SKM-1 treated with dmso at 0.1 percent for 144 hours (cell line): ENCODE results near the gene ADGRE2.
A peak's percentile ranks its signal among the peaks of the same experiment; 100 is the strongest.

Experiments
- DNase-seq: peaks from one replicate; lab custom pipeline; 2025; ENCODE audit not compliant: unreplicated experiment; lab: John Stamatoyannopoulos, UW

The ADGRE2 gene

DNA sequence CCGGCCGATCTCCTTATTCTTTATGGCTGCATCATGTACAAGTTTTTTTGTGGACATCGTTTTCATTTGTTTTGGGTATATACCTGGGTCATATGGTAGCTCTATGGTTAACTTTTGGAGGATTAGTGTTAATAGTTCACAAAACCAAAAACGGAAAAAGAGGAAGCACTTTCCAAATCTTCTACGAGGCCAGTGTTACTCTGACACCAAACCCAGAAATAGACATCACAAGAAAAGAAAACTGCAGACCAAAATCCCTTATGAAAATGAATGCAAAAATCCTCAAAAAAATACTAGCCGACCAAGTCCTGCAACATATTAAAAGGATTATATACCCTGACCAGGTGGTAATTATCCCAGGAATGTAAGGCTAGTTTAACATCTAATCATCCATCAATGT lies 29.8 kb downstream of the ADGRE2 start:
- peak; percentile 8 for DNase-seq

DNA sequence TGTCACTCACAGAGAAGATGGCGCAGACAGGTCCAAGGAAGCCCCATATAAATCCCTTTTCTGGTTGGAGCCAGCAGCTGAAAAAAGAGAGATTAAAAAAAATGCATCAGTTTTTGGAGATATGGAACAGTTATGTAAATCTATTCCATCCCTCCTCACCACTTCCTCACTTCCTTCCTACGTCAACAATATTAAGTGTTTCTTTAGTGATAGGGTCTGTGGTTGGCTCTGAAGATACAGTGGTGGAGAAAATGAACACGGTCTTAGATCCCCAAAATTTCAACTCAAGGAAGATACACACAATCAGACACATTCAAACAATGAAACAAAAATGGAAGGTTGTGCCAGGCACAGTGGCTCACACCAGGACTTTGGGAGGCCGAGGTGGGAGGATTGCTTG lies 31.5 kb downstream of the ADGRE2 start:
- no peak for DNase-seq

DNA sequence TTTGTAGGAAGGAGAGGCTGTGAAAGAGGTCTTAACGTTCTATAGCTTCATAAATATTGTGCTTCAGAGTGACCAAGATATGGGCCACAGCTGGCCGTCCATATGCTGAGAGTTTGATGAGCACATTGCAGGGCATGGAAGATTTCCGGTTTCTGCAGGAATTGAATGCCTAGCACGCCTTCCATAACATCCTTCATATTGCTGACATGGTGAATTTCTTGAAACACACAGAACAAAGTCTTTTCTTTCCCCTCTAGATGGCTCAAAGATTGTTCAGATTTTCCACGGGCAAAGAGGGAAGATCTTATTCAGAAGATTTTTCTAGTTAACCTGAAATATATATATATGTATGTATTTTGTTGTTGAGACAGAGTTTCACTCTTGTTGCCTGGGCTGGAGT lies 42.4 kb downstream of the ADGRE2 start:
- no peak for DNase-seq

DNA sequence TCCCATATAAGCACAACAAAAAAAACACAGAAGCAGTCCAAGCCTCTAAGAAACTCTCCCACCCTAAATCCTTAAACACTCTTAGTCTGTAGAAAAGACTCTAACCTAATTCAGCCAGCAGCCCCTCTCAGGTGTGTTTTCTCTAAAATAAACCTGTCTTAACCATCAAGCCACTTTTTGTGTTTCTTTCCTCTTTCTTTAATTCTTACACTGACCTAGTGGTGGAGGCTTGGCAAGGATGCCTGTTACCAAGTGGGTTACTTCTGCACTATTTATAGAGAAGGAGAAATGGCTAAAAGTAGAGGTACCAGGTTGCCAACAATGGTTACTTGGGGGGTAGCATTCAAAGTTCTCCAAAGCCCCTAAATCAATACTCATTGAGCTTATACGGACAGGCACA lies 44.8 kb downstream of the ADGRE2 start:
- no peak for DNase-seq

DNA sequence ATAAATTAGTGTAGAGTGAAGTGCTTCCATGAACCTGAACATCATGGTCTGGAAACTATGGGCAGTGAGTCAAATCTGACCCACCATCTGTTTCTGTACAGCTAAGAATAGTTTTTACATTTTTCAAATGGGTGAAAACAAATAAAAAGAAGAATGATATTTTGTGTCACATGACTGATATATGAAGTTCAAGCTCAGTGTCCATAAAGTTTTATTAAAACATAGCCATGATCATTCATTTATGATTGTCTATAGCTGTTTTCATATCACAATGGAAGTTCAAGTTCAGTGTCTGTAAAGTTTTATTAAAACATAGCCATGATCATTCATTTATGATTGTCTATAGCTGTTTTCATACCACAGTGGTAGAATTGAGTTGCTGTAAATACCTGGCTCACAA lies 45.9 kb downstream of the ADGRE2 start:
- DNase-seq = no peak

DNA sequence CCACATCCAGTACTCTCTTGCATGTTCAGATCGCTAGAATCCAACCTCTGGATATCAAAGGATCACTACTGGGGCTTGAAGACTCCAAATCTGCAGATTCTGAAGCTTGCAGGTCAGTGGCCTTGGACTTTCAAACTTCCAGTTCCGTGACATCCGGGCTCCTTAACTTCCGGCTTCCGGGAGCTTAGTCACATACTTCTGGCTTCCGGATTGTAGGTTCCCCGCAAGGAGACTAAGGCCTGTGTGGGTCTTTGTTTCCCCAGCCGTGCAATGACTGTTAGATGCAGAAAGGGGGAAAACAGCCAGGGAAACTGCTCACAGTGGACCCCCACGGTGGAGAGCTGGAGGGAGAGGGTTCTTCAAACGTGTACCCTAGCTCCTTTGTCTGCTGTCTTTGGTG lies 47.2 kb downstream of the ADGRE2 start:
- DNase-seq = no peak

DNA sequence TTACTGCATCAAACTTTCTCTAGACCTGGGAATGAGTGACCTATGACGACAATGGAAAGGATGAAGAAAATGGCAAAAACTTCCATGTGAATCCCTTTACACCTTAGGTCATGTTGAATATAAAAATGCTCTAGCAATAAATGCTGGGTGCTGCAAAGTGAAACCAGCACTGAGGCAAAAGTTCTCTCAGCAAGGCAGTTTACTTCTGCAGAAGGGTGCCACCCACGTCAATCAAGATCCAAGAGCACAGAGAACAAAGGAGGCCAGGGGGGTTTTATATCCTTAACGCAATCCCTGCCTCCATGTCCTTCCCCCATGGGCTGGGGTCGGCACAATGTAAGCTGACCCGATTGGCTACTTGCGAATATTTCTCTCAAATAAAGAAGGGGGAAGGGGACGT lies 49.8 kb downstream of the ADGRE2 start:
- DNase-seq = no peak

DNA sequence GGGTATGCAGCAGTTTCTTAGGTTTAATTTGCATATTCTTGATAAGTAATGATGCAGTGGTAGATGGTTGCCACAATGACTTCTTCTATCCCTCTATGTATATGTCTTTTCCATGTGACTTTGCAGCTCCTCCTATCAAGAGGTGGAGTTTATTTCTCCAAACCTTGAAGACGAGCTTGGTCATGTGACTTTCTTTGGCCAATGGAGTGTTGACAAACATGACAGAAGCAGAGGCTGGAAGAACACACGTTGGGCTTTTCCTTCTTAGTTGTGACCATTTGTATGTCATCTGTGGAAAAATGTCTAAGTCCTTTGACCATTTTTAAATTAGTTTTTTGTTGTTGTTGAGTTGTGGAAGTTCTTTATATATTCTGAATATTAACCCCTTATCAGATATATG lies 56.2 kb downstream of the ADGRE2 start:
- DNase-seq = no peak

DNA sequence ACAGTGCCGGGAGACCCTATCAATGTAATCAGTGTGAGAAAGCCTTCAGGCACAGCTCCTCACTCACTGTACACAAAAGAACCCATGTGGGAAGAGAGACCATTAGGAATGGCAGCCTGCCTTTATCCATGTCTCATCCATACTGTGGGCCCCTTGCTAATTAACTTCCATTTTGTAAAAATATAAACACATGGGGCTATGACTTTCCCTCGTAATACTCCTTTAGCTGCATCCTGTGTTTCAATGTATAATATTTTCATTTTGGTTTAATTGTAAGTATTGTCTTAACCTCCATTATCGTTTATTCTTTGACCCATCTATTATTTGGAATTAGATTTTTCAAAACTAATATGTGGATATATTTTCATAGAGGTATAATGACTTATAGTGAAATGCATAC lies 59.2 kb downstream of the ADGRE2 start:
- no peak for DNase-seq

DNA sequence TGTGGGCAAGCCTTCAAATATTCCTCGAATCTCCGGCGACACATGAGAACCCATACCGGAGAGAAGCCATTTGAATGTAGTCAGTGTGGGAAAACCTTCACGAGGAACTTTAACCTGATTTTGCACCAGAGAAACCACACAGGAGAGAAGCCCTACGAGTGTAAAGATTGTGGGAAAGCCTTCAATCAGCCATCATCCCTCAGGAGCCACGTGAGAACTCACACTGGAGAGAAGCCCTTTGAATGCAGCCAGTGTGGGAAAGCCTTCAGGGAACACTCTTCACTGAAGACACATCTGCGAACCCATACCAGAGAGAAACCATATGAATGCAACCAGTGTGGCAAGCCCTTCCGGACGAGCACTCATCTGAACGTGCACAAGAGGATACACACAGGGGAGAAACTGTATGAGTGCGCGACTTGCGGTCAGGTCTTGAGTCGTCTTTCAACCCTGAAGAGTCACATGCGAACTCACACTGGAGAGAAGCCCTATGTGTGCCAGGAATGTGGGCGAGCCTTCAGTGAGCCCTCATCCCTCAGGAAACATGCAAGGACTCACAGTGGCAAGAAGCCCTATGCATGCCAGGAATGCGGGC lies 59.7 kb downstream of the ADGRE2 start:
- DNase-seq = no peak

DNA sequence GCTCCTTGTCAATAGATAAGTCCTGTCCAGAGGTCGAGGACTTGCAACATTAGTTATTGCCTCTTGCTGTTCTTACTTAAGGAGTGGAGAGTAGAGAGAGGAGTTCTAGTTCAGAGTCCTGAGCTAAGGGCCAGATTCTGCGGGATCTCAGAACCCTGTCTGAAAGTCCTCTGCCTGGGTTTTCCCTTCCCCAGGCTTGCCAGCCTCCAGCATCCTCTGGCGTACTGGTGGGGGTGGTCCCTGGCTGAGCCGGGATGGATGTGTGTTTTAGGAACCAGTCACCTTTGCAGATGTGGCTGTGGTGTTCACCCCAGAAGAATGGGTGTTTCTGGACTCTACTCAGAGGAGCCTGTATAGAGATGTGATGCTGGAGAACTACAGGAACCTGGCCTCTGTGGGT lies 62.5 kb downstream of the ADGRE2 start:
- DNase-seq = no peak

DNA sequence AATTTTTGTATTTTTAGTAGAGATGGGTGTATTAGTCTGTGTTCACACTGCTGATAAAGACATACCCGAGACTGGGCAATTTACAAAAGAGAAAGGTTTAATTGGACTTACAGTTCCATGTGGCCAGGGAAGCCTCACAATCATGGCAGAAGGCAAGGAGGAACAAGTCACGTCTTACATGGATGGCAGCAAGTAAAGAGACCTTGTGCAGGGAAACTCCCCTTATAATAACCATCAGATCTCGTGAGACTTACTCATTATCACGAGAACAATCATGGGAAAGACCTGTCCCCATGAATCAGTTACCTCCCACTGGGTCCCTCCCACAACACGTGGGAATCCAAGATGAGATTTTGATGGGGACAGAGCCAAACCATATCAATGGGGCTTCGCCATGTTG lies 73.9 kb downstream of the ADGRE2 start:
- DNase-seq = no peak

DNA sequence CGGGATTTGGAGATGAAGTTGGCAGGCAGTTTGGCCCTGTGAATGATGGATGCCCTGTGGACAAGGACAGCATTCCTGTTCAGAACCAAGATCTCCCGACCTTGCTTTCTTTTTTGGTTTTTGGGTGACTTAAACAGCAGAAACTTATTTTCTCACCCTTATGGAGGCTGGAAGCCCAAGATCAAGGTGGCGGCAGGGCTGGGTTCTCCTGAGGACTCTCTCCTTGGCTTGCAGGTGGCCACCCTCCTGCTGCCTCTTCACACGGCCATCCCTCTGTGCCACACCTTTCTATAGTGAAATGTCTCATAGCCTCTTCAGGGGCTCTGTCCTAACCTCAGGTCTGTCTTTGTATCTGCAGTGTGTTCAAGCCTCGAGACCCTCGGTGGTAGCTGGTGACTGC lies 74.5 kb downstream of the ADGRE2 start:
- DNase-seq = no peak

DNA sequence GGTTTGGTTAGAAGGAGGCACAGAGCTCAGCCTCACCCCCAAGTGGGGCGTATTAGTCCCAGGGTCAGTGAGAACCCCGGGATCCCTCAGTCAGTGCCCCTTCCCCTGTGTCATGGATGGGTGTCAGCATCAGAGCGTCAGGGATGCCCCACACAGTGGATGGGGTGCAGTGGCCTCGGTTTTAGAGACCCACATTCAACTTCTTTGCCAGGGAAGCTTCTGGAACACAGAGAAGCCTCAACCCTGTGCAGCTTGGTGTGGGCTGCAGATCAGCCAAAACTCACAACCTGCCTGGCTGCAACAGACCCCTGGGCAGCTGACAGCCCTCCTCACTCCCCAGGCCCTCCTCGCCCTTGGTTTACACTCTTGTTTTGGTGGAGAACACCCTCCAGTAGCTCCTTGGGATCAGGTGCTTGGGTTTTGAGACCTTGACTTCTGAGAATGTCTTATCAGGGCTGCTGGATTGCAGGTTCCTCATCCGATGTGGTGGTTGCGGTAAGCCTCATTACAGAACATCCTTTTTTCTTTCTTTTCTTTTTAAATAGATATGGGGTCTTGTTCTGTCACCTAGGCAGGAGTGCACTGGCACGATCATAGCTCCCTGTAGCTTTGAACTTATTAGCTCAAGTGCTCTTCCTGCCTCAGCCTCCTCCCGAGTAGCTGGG lies 77.5 kb downstream of the ADGRE2 start:
- no peak for DNase-seq

DNA sequence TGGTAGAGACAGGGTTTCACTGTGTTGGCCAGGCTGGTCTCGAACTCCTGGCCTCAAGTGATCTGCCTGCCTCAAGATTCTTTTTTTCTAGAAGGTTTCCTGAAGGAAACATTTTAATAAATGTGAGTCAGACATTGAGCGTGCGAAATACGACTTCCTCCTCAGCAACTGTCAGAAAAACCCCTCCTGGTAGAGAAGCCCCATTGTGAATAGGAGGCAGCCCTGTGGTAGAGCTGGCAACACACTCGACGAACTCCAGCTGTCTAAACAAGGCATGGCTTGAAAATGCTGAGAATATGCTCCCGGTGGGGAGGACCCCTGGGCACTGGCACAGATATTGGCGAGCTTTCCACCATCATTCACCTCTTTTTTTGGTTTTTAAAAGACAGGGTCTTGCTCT lies 78.7 kb downstream of the ADGRE2 start:
- DNase-seq = no peak

DNA sequence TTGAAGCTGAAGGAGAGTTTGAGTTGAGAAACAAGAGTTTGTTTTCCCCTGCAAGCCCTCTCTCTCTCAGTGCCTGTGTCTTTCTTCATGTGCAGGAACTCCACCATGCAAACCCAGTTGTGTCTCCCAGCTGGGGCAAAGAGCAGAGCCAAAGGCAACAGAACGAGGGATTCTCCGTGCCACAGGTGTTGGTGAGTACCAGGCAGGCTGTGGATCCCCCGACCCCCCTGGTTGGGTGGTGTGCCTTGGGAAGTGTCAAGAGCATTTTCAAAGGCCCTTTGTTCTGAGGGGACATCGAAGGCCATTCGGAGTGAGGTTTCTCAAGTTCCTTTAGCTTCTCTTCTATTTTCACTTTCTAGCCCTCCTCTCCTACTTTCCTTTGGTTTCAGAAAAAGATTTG lies 82.9 kb downstream of the ADGRE2 start:
- DNase-seq = no peak

DNA sequence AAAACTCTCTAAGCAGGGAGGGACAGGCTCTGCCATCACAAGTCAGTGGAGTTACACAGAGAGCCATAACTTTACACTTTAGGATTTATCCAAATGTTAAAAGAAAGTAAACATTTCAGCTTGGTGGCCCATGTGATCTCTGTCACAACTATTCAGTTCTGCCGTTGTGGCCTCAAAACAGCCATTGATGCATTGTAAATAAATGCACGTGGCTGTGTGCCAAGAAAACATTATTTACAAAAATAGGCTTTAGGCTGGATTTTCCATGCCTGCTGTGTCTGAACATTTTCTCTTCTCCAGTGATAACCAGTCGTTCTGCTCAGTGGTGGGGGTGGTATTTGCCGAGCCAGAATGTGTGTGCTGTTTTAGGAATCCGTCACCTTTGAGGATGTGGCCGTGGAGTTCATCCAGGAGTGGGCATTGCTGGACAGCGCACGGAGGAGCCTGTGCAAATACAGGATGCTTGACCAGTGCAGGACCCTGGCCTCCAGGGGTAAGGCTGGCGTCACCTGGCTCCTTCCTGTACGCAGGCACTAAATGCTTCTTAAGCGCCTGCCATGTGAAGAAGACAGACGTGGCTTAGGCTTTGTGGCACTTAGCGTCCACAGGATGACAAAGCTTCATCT lies 83.6 kb downstream of the ADGRE2 start:
- DNase-seq = no peak

DNA sequence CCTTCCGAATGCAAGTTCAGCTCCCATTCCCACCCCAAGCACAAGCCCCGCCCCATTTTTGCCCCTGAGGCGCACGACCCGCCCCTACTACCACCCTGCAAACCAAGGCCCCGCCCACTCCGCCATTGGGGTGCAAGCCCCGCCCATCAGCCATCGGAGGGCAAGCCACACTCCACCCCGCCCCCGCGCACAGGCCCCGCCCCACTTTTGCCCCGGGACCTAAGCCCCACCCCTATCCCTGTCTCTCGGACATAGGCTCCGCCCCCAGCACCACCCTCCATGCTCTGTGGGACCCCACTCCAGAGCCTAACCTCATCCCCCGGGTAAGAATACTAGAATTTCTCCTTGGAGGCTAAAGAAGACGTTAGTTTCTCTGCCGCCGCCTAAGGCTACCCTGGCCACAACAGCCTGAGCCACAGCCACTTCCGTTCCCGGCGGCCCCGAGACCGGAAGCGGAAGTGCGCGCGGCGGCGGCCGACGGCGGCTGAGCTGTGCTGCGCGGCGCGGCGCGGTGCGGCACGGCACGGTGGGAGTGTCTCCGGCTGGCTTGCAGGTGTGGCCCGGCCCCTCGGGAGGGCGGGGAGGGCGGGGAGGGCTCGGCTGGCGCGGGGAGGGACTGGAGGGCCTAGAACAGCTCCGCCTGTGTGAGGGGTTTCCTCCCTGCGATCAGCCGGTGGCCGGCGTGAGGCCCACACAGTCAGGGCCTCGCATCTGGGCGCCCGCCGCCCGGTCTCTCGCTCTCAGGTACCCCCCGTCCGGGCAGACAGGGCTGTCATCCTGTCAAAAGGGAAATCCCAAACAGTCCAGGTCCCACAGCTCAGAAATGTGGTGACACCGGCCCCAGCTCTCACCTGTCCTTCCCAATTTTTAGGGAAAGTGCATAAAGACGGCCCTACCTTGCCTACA lies 88.5 kb downstream of the ADGRE2 start, which contains the start of gene ZNF333:
ZNF333 (plus strand) TSS at position 451 of the 906 bp plus-strand sequence. CDS start 3,444 bp downstream, outside the sequence.
- peak; percentile 85 for DNase-seq

DNA sequence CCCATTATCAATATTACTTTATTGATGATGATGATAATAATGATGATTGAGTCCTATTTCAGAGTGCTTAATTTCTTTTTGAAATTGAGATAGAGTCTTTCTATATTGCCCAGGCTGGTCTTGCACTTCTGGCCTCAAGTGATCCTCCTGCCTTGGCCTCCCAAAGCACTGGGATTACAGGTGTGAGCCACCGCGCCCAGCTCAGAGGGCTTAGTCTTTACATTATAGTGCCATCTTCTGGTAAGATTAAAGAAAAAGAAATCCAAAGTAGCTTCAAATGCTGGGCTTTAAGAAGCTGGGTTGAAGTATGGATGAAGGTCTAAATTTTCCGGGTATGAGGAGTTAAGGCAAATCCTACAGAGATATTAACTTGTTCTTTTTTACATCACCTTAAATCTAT lies 91.9 kb downstream of the ADGRE2 start:
- DNase-seq = peak; percentile 31

DNA sequence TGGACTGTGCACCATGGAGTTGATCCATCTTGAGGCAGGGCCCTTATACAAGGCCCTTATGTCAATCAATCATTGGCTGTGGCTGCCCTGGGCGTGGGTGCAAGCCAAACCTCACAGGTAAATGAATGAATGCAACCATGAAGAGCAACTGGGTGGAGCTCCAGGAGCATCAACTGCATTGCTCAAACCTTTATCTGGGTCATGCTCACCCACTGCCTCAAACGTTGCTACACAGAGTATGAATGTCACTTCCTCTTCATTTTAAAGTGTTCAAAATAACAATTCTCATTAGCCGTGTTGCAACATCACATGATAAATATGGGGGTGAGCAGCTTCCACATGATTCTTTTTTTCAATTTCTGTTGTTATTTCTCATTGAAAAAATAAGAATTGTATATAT lies 94.9 kb downstream of the ADGRE2 start:
- peak; percentile 86 for DNase-seq
